H1 (cell line): ENCODE measurements around the gene SMG9. TPM values are rescaled to one million over a fixed set of nuclear protein-coding genes. Genes with fewer than 3 reads are reported as not detected.

Source experiments
- CTCF ChIA-PET: fragments of 300-600 bp; sonication (Branson Sonifier 250); formaldehyde crosslinking; loops from one replicate; lab custom pipeline; 2021; ENCODE audit not compliant: partially characterized antibody; lab: Charles Lee
- POLR2A ChIA-PET: fragments of 300-600 bp; sonication (Branson Sonifier 250); formaldehyde crosslinking; loops from one replicate; lab custom pipeline; 2021; ENCODE audit warnings: inconsistent platforms; ENCODE audit not compliant: partially characterized antibody; lab: Charles Lee
- DNase-seq, 2 experiments: peaks; one replicate each; pipeline versions ENCODE4 v3.0.0 to v3.0.0-alpha.2; 2010 to 2022; ENCODE audit warnings: low spot score in 2 of 2, low read depth in 1 of 2, mixed read lengths in 1 of 2
- FAIRE-seq: peaks from 2 replicates; lab custom pipeline; 2011; peaks lifted over from hg19 to GRCh38; lab: Jason Lieb, UNC
- H2AFZ ChIP-seq: 2 replicates; pipeline ENCODE4 v1.8.1; 2012; ENCODE audit warnings: low read length, inconsistent platforms
- H2AK5ac ChIP-seq: 2 replicates; pipeline ENCODE4 v1.6.1; 2013; ENCODE audit warnings: low read depth, low read length
- H2BK120ac ChIP-seq: replicated peaks from 2 replicates; pipeline ENCODE3; 2013; ENCODE audit warnings: low read depth, low read length, inconsistent platforms
- H2BK12ac ChIP-seq: 2 replicates; pipeline ENCODE4 v1.6.1; 2013; ENCODE audit warnings: low read depth, low read length
- H2BK15ac ChIP-seq: 2 replicates; pipeline ENCODE4 v1.6.1; 2013; ENCODE audit warnings: low read length
- H2BK20ac ChIP-seq: 2 replicates; pipeline ENCODE4 v1.6.1; 2013; ENCODE audit warnings: low read length
- H2BK5ac ChIP-seq: 2 replicates; pipeline ENCODE4 v1.6.1; 2013; ENCODE audit warnings: low read depth, low read length
- H3K14ac ChIP-seq: 2 replicates; pipeline ENCODE4 v1.6.1; 2013; ENCODE audit warnings: inconsistent platforms; ENCODE audit not compliant: insufficient read length
- H3K18ac ChIP-seq: 2 replicates; pipeline ENCODE4 v1.6.1; 2013; ENCODE audit warnings: low read length; ENCODE audit errors: extremely low read depth
- H3K23ac ChIP-seq: 2 replicates; pipeline ENCODE4 v1.6.1; 2013; ENCODE audit warnings: inconsistent platforms; ENCODE audit not compliant: insufficient read length
- H3K23me2 ChIP-seq: 2 replicates; pipeline ENCODE4 v1.6.1; 2013; ENCODE audit warnings: low read depth, low read length
- H3K27ac ChIP-seq: 2 replicates; pipeline ENCODE4 v1.6.1; 2011; ENCODE audit warnings: low read depth, low read length, inconsistent platforms
- H3K27me3 ChIP-seq, 4 experiments: replicated peaks in 1 of 4; 1 replicate in 1 of 4; 2 replicates in 3 of 4; pipeline versions ENCODE4 v1.6.1 to v1.8.1; 2011 to 2013; ENCODE audit warnings: low read length in 3 of 4, mild to moderate bottlenecking in 3 of 4, inconsistent platforms in 2 of 4, mixed read lengths in 2 of 4, moderate library complexity in 1 of 4; ENCODE audit not compliant: control insufficient read depth in 3 of 4, insufficient read depth in 3 of 4; ENCODE audit errors: extremely low read depth in 1 of 4
- H3K36me3 ChIP-seq, 4 experiments: 2 replicates each; pipeline versions ENCODE4 v1.6.1 to v1.8.1; 2011 to 2013; ENCODE audit warnings: mild to moderate bottlenecking in 4 of 4, low read length in 3 of 4, moderate library complexity in 2 of 4, control low read depth in 1 of 4, inconsistent platforms in 1 of 4; ENCODE audit not compliant: insufficient read depth in 4 of 4, control insufficient read depth in 2 of 4
- H3K4ac ChIP-seq: replicated peaks from 2 replicates; pipeline ENCODE3; 2013; ENCODE audit warnings: low read length, low read depth, mixed read lengths, inconsistent platforms; ENCODE audit not compliant: insufficient read length
- H3K4me1 ChIP-seq, 4 experiments: replicated peaks in 1 of 4; 1 replicate in 1 of 4; 2 replicates in 3 of 4; pipeline versions ENCODE4 v1.6.1 to v1.8.1; 2011 to 2013; ENCODE audit warnings: low read length in 3 of 4, inconsistent platforms in 2 of 4, mixed read lengths in 1 of 4; ENCODE audit not compliant: insufficient read depth in 4 of 4, control insufficient read depth in 3 of 4
- H3K4me2 ChIP-seq, 2 experiments: 2 replicates each; pipeline versions ENCODE4 v1.6.1 to v1.8.1; 2011 to 2013; ENCODE audit warnings: low read depth in 2 of 2, low read length in 2 of 2, control low read depth in 1 of 2, inconsistent platforms in 1 of 2, mild to moderate bottlenecking in 1 of 2; ENCODE audit not compliant: insufficient read depth in 1 of 2
- H3K4me3 ChIP-seq, 4 experiments: fragments of 200-600, 300-600 bp in 1 of 4; sonication (generic), shearing (Covaris generic), sonication (Bioruptor Twin) in 1 of 4; 2 replicates each; pipeline versions ENCODE4 v1.5.1 to v1.8.1; 2011 to 2016; ENCODE audit warnings: low read length in 4 of 4, low read depth in 3 of 4, control low read depth in 2 of 4, inconsistent platforms in 2 of 4, mild to moderate bottlenecking in 2 of 4, mixed read lengths in 1 of 4, moderate library complexity in 1 of 4; ENCODE audit not compliant: insufficient read depth in 2 of 4; ENCODE audit errors: extremely low read depth in 1 of 4
- H3K56ac ChIP-seq: replicated peaks from 2 replicates; pipeline ENCODE3; 2013; ENCODE audit warnings: low read depth, mild to moderate bottlenecking, mixed read lengths, low read length, inconsistent platforms; ENCODE audit not compliant: insufficient read length
- H3K79me1 ChIP-seq: 2 replicates; pipeline ENCODE4 v1.6.1; 2013; ENCODE audit warnings: low read depth, low read length, control low read depth
- H3K79me2 ChIP-seq, 2 experiments: 2 replicates each; pipeline versions ENCODE4 v1.6.1 to v1.8.1; 2012 to 2013; ENCODE audit warnings: low read length in 2 of 2, mild to moderate bottlenecking in 2 of 2, inconsistent platforms in 1 of 2; ENCODE audit not compliant: insufficient read depth in 2 of 2, control insufficient read depth in 1 of 2
- H3K9ac ChIP-seq, 4 experiments: replicated peaks in 1 of 4; 1 replicate in 1 of 4; 2 replicates in 3 of 4; pipeline versions ENCODE4 v1.6.1 to v1.8.1; 2011 to 2013; ENCODE audit warnings: low read depth in 3 of 4, low read length in 3 of 4, control low read depth in 2 of 4, mild to moderate bottlenecking in 2 of 4, moderate library complexity in 2 of 4, inconsistent platforms in 1 of 4; ENCODE audit errors: extremely low read depth in 1 of 4
- H3K9me3 ChIP-seq, 2 experiments: 2 replicates each; pipeline versions ENCODE4 v1.6.1 to v1.8.1; 2012 to 2013; ENCODE audit warnings: mild to moderate bottlenecking in 2 of 2, moderate library complexity in 2 of 2, control low read depth in 1 of 2, inconsistent platforms in 1 of 2, low read depth in 1 of 2, low read length in 1 of 2, mixed read lengths in 1 of 2; ENCODE audit not compliant: insufficient read depth in 2 of 2
- H4K20me1 ChIP-seq, 2 experiments: replicated peaks in 1 of 2; 2 replicates each; pipeline versions ENCODE3 to v1.8.1; 2011 to 2013; ENCODE audit warnings: inconsistent platforms in 2 of 2, low read length in 2 of 2, mild to moderate bottlenecking in 1 of 2; ENCODE audit not compliant: insufficient read depth in 2 of 2, control insufficient read depth in 1 of 2
- H4K5ac ChIP-seq: 2 replicates; pipeline ENCODE4 v1.6.1; 2013; ENCODE audit warnings: low read length, low read depth, mixed read lengths, inconsistent platforms; ENCODE audit not compliant: insufficient read length
- H4K8ac ChIP-seq: 2 replicates; pipeline ENCODE4 v1.8.0; 2013; ENCODE audit warnings: mild to moderate bottlenecking, moderate library complexity, low read length, inconsistent platforms; ENCODE audit not compliant: insufficient read depth; ENCODE audit errors: extremely low read depth
- H4K91ac ChIP-seq: replicated peaks from 2 replicates; pipeline ENCODE3; 2013; ENCODE audit warnings: low read length, mixed read lengths, inconsistent platforms; ENCODE audit not compliant: insufficient read length
- HDAC2 ChIP-seq, 2 experiments: fragments of 300-600 bp in 1 of 2; sonication (generic) in 1 of 2; IDR thresholded peaks; 2 replicates each; pipeline ENCODE4 v1.6.1; 2011 to 2012; ENCODE audit warnings: low read depth in 2 of 2, low read length in 2 of 2, mild to moderate bottlenecking in 2 of 2, moderate library complexity in 2 of 2, borderline replicate concordance in 1 of 2, inconsistent platforms in 1 of 2
- RAD21 ChIP-seq, 2 experiments: IDR thresholded peaks in 1 of 2; conservative IDR thresholded peaks in 1 of 2; 2 replicates each; pipeline ENCODE4 v1.6.1; 2011; ENCODE audit warnings: low read depth in 2 of 2, low read length in 2 of 2, improper control_type of control experiment in 1 of 2, inconsistent platforms in 1 of 2, mild to moderate bottlenecking in 1 of 2, moderate library complexity in 1 of 2
- RXRA ChIP-seq: IDR thresholded peaks from 2 replicates; pipeline ENCODE4 v1.6.1; 2011; ENCODE audit warnings: low read depth, mild to moderate bottlenecking, low read length, moderate library complexity; ENCODE audit not compliant: insufficient read depth
- SAP30 ChIP-seq: fragments of 300-600 bp; sonication (generic); IDR thresholded peaks from 2 replicates; pipeline ENCODE4 v1.7.1; 2012; ENCODE audit warnings: low read length, moderate library complexity, mild to moderate bottlenecking, inconsistent platforms; ENCODE audit not compliant: insufficient read depth, insufficient replicate concordance
- SIX5 ChIP-seq: IDR thresholded peaks from 2 replicates; pipeline ENCODE4 v1.6.1; 2011; ENCODE audit warnings: mild to moderate bottlenecking, low read depth, low read length
- SP1 ChIP-seq: IDR thresholded peaks from 2 replicates; pipeline ENCODE4 v1.6.1; 2011; ENCODE audit warnings: low read depth, low read length
- TBP ChIP-seq: IDR thresholded peaks from 2 replicates; pipeline ENCODE4 v1.6.1; 2011; ENCODE audit warnings: low read depth, low read length, improper control_type of control experiment
- WGBS, 2 experiments: shearing (Covaris generic) in 1 of 2; methylation state at CpG; one replicate each; pipeline versions ENCODE4 v1.1.6 to v1.1.7; 2013 to 2015; ENCODE audit warnings: low lambda C conversion rate in 2 of 2, mixed read lengths in 2 of 2, inconsistent platforms in 1 of 2, low coverage in 1 of 2, missing lambda C conversion rate in 1 of 2; ENCODE audit not compliant: insufficient replicate concordance in 2 of 2, insufficient coverage in 1 of 2, insufficient read length in 1 of 2; ENCODE audit errors: extremely low coverage in 1 of 2, missing lambda C conversion rate in 1 of 2; 5-methylcytosine and 5-hydroxymethylcytosine counted together
- polyA plus RNA-seq, 7 experiments: library from polyadenylated mRNA; depleted of rRNA in 3 of 7; stranded (reverse) in 5 of 7; unstranded in 2 of 7; fragments of >200 nt in 5 of 7; fragments of 200-250 nt in 2 of 7; gene quantifications; 1 replicate in 5 of 7; 2 replicates in 1 of 7; 4 replicates in 1 of 7; pipeline versions ENCODE4 v1.2.1 to v1.2.3, GENCODE V29; 2011 to 2013; ENCODE audit warnings: missing spikeins in 2 of 7, mixed read lengths in 2 of 7
- total RNA-seq: library from RNA; stranded (reverse); fragmentation: NEBNext Ultra II Directional; extraction: Animal tissue kit (Norgen Biotek cat#: 25700); gene quantifications from 2 replicates; pipeline ENCODE4 v1.2.1, GENCODE V29; 2021
- TF ChIP-seq, protein P1 (sequence below): IDR thresholded peaks from 2 replicates; pipeline ENCODE4 v1.6.1; 2012; ENCODE audit warnings: inconsistent platforms
- TF ChIP-seq, protein P2 (sequence below): IDR thresholded peaks from 2 replicates; pipeline ENCODE4 v1.6.1; 2012; ENCODE audit warnings: inconsistent platforms

Gene SMG9
- total and polyA plus RNA-seq, 2 of the 8 experiments (the other 6 are each of a cell fraction or from before 2014, with no cell fraction given): 20.4 to 28.7 TPM

DNA sequence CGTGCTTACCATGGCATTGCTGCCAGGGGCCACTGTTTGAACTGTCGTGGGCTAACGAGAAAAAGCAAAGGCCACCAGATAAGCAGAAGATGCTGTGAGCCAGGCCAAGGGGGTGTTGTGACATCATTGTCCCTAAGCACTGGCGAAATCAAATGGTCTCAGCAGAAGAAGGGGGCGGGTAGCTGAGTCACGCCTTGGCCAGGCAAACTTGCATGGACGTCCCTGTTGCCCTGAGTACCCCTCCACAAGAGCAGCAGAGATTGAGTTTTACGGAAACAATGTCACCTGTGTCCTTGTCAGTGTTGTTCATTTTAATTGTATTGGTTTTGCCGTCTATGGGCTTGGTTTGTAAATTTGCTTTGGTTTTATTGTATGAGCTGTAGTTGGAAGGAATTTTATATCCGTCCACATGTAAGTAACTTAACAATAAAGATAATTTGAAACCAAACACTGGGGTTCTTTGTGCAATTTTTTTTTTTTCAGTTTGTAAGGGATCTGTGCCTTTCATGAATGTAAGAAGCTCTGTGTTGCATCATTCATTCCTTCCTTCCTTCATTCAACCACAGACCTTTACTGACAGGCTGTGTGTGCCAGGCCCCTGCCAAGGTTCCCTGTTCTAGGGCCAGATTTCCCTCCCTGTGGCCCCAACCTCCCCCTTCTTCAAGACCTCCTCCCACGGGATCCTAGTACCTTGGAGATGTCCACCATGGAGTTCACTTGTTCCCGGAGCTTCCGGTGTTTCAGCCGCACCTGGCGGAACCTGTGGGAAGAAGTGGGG lies 13.7 kb upstream of the SMG9 start:
- Histone ChIP-seq H3K36me3 (no peaks in the 10 kb centered on the region), H4K5ac (no peak overlapping the region), H3K4me2 (no peak overlapping the region), H2BK20ac (no peak overlapping the region), H3K18ac (no peak overlapping the region), H4K8ac (no peak overlapping the region), H3K14ac (no peak overlapping the region), H3K79me2 (no peaks in the 10 kb centered on the region), H3K27me3 (peaks cover 10 to 24% (median 16%) of the 10 kb centered on the region in 4 experiments), H3K23me2 (no peaks in the 10 kb centered on the region), H2BK5ac (no peak overlapping the region), H3K4me3 (no peak overlapping the region), H3K27ac (no peak overlapping the region), H4K20me1 (peaks cover 0 to 2% of the 10 kb centered on the region in 2 experiments), H3K9ac (no peak overlapping the region), H3K4me1 (peaks cover 2 to 7% (median 4%) of the 10 kb centered on the region in 4 experiments; a peak in 4 of 7 replicates), H2AFZ (no peak overlapping the region), H2BK120ac (no peak overlapping the region), H2BK12ac (no peak overlapping the region), H3K23ac (no peak overlapping the region), H2AK5ac (no peak overlapping the region), H3K79me1 (no peaks in the 10 kb centered on the region), H2BK15ac (no peak overlapping the region), H3K9me3 (no peaks in the 10 kb centered on the region), H3K56ac (no peak overlapping the region), H3K4ac (no peak overlapping the region), H4K91ac (no peak overlapping the region)
- DNase-seq (no peak), FAIRE-seq (no peak)
- ChIA-PET POLR2A (interaction anchor here (0.8 to 1.0 kb wide), 2 partner anchors 13 to 19 kb away, joined by 3 to 4 read pairs; no protein-coding TSS in a partner anchor), CTCF (interaction anchor here (0.6 to 37.0 kb wide), 8 partner anchors 11 to 114 kb away, joined by 3 to 703 read pairs (median 4); partner anchors contain the start of genes KCNN4 and SMG9)
- 87% methylated on average over 14 of the region's 15 CpGs; no CpG with 5 or more reads in 1 of the 2 experiments for WGBS, 2 experiments
- TF ChIP-seq SAP30: no peak
- TF ChIP-seq, protein P1, sequence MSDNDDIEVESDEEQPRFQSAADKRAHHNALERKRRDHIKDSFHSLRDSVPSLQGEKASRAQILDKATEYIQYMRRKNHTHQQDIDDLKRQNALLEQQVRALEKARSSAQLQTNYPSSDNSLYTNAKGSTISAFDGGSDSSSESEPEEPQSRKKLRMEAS: no peak
- no peak for TF ChIP-seq SP1
- TF ChIP-seq, protein P2, sequence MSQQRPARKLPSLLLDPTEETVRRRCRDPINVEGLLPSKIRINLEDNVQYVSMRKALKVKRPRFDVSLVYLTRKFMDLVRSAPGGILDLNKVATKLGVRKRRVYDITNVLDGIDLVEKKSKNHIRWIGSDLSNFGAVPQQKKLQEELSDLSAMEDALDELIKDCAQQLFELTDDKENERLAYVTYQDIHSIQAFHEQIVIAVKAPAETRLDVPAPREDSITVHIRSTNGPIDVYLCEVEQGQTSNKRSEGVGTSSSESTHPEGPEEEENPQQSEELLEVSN: no peak
- TF ChIP-seq SIX5: no peak
- no peak for TF ChIP-seq HDAC2 (IDR thresholded peaks at IDR 0.05; ENCODE audit: borderline replicate concordance in 1 of 2, low read depth in 2 of 2, low read length in 2 of 2)
- TF ChIP-seq TBP: no peak
- TF ChIP-seq RAD21 (IDR thresholded peaks at IDR 0.05 in 1 of 2, conservative IDR thresholded peaks at IDR 0.05 in 1 of 2; ENCODE audit: low read depth in 2 of 2, low read length in 2 of 2): no peak
- no peak for TF ChIP-seq RXRA
